NOMO-1 (cell line): ENCODE results near the gene LMOD1.
"Not testable (repeated sequence)": the region's sequence is repeated elsewhere in the genome, so short reads cannot be mapped to it uniquely, and the experiment has no call there.

Experiments used
- DNase-seq, 2 experiments: peaks; one replicate each; lab custom pipeline; 2025; ENCODE audit not compliant: unreplicated experiment in 2 of 2; lab: John Stamatoyannopoulos, UW

The LMOD1 gene

GRCh38 chr1:201949491-201949890 is 3.1 kb upstream of the LMOD1 start:
- DNase-seq = no peak

GRCh38 chr1:201947697-201948008 is 1.3 kb upstream of the LMOD1 start:
- DNase-seq = no peak

DNA sequence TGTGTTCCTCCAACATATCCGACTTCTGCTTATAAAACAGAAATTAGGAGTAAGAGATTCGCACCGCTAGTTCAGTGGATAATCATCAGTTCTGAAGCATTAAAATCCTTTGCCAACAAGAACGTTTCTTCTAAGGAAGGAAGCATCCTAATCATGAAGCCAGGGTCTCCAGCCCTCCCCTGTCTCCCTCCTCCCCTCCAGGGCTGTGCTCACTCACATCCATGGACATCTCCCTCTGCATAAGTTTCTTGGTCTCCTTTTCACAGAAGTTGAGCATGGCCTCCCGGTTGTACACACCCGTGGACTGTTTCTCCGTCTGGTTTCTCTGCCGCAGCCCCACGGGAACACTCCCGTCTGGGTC is 505 bp downstream of the LMOD1 start:
- DNase-seq = no peak

DNA sequence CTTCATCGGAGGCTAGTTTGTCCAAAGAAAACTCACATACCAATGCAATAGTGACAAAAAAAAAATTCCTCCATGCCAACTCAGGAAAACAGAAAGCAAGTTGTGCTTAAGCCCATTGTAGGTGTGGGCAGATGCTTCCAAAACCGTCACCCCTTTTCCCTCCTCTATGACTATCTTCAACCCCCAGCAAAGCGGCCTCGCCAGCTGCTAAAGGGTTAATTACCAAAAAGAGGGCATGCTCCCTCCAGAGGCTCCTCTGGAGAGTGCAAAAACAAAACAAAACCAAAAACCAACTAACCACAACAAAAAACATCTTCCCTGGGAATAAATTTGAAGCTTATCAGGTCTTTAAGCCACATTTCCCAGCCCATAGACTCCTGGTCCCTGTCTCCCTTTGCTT is 1.2 kb downstream of the LMOD1 start:
- no peak for DNase-seq

GRCh38 chr1:201944639-201945038 is 1.7 kb downstream of the LMOD1 start:
- no peak for DNase-seq

- no peak for DNase-seq
Measured at GRCh38 chr1:201944002-201944401, 2.3 kb downstream of the LMOD1 start.

DNA sequence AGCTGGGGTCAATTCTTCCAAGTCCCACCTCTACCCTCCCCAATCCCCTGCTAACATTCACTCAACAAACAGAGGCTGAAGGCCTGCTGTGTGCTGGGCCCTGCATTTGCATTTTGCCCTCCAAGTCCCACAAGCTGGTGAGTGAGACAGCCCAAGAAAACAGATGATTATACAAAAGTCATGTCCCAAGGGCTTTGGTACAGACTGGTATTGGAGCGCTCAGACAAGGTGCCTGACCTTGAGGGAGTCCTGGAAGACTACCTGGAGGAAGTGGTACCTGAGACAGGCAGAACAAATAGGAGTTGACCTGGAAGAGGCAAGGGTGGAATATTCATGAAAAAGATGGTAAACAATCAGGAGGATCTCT is 4.2 kb downstream of the LMOD1 start:
- no peak for DNase-seq

DNA sequence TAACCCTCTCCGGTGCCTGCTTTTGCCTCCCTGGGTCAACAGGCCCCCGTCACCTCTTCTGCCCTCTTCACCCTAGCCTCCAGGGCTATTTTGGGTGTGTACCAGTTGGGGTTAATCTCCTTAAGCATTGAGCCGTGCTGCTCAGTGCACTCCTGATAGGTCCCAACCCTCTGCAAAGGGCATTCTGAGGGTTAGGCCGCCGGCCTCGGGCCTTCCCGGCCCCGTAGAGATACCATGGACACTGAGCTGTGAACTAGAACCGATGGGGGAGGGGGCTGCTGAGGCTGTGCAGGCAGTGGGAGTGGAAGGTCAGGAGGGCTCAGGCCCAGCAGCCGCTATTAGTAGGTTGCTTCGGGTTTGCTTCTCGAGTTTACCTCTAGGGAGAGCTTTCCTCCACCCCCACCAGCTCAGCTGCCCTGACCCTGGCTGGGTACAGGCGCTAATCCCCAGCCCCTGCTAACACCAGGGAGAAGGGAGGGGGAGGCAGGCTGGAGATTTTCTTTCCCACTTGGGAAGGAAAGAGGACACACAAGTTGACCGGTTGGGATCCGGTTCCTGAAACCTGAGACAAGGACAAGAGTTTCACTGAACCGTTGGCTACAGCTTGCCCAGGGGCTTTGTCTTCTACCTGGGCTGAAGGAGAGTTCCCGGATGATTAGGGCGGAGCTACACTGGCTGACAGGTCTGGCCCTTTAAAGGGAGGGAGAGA is 4.8 kb downstream of the LMOD1 start:
- no peak for DNase-seq

GRCh38 chr1:201940316-201940715 is 6.0 kb downstream of the LMOD1 start:
- not testable (repeated sequence) for DNase-seq

- DNase-seq = no peak
Measured at GRCh38 chr1:201939574-201939973, 6.8 kb downstream of the LMOD1 start.

GRCh38 chr1:201939148-201939547 is 7.2 kb downstream of the LMOD1 start:
- DNase-seq = no peak

- no peak for DNase-seq
Measured at GRCh38 chr1:201938440-201939035, 7.8 kb downstream of the LMOD1 start.

DNA sequence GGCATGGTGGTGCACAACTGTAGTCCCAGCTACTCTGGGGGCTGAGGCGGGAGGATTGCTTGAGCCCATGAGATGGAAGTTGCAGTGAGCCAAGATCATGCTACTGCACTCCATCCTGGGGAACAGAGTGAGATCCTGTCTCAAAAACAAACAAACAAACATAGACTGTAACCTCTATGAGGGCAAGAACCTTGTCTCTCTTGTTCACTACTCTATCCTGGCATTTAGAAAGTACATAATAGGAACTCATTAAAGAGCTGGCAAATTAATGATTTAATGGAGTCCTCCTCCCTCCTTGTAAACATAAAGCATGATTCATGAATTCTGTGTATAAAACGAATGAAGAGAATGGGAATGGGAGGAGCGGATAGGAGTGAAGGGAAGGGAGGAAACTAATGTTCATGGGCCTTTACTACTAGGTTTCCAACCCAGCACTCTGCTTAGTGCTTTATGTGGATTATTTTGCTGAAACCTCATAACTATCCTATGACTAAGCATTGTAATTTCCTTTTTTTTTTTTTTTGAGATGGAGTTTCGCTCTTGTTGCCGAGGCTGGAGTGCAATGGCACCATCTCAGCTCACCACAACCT is 8.6 kb downstream of the LMOD1 start:
- peak in 1 of 2 experiments; percentile 26 for DNase-seq

- DNase-seq = no peak
Measured at GRCh38 chr1:201933840-201934430, 12.4 kb downstream of the LMOD1 start.

DNA sequence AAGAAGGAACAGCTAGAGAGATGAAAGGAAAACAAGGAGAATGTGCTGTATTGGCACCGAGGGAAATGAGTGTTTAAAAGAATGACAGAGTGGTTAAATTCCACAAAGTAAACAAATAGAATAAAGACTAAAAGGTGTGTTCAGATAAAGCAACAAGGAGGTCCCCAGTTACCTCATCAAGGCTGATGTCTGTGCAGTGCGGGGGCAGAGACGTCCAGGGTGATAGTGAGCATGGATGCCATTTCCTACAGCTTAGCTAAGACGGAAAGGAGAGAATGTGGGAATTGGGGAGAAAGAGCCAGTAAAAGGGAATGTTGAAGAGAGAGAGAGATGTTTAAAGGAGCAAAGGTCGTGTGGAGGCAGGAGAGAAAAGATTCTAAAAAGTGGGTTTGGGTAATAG is 15.5 kb downstream of the LMOD1 start:
- DNase-seq = no peak

- no peak for DNase-seq
Measured at GRCh38 chr1:201930137-201930536, 16.2 kb downstream of the LMOD1 start.

GRCh38 chr1:201928266-201928665 is 18.1 kb downstream of the LMOD1 start:
- no peak for DNase-seq

DNA sequence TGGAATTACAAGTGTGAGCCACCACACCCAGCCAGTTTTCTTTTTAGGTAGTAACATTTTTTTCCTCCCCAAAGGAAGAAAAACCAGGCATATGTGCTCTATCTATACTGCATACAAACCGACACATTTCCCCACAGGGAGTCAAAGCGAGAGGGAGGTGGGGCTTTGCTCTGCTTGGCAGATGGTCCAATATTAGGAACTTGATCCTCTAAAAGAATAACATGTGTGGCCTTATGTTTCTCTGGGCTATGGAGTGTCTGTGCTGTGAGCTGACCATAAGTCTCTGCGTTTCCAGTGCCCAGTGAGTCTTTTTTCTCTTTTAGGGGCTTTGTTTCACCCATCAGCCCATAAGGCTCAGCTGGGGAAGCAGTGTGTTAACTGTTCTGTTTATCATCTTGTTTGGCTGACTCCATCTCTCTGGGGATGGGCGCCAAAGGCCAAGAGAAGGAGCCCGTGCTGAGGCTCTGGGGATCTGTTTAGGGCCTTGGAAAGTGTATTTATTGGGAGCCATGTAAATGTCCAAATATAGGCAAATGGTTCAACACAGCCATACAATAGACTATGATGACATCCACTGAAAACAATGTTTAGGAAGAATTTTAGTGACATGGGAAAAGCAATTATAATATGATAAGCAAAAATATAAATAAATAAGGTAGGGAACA is 20.2 kb downstream of the LMOD1 start:
- no peak for DNase-seq

DNA sequence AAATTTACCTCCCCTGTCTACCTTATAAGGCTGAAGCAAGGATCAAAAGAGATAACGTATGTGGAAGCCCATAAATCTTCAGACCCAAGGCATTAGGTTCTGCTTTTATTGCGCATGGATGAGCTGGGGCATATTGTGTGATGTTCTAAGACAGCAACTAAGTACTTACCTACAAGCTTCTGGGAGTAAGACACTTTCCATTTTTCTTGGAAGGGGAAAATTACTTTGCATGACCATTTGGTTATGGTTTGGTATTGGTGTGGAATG is 21.1 kb downstream of the LMOD1 start:
- no peak for DNase-seq

- DNase-seq = no peak
Measured at GRCh38 chr1:201921952-201922558, 24.3 kb downstream of the LMOD1 start.

- no peak for DNase-seq
Measured at GRCh38 chr1:201918343-201918742, 28.0 kb downstream of the LMOD1 start.
